ENCODE measurements around the gene ADARB2.

DNA sequence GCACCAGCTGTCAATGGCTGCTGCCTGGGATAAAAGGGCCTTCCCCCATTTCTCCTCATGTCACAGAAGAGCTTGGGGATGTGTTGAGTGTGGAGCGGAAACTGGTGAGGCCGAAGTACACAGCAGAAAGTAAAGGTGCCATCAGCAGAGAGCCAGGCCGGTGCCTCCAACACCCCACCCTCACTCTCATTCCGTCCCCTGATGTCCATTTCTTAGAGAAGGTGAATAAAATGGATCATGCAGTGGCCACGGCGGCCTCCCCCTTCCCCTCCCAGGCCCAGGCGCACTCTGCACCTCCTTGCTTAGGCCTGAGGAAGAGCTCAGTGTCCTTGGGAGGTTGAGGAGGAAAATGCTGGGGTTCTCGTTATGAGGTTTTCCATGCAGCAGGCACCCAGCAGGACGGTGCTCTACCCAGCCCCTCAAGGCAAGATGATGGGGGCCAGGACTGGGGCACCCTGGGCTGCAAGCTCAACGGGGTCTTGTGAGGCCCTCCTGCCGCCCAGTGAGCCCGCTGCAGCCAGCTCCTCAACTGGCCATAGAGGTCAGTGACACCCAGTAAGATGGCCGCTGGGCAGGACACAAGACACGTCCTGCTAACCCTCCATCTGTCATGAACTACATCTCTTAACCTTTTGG lies 163.9 kb downstream of the ADARB2 start:
- TF ChIP-seq, protein P1, sequence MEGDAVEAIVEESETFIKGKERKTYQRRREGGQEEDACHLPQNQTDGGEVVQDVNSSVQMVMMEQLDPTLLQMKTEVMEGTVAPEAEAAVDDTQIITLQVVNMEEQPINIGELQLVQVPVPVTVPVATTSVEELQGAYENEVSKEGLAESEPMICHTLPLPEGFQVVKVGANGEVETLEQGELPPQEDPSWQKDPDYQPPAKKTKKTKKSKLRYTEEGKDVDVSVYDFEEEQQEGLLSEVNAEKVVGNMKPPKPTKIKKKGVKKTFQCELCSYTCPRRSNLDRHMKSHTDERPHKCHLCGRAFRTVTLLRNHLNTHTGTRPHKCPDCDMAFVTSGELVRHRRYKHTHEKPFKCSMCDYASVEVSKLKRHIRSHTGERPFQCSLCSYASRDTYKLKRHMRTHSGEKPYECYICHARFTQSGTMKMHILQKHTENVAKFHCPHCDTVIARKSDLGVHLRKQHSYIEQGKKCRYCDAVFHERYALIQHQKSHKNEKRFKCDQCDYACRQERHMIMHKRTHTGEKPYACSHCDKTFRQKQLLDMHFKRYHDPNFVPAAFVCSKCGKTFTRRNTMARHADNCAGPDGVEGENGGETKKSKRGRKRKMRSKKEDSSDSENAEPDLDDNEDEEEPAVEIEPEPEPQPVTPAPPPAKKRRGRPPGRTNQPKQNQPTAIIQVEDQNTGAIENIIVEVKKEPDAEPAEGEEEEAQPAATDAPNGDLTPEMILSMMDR (IDR thresholded peaks at IDR 0.05) = no peak
- TF ChIP-seq EP300 (IDR thresholded peaks at IDR 0.05) = no peak
- no peak for TF ChIP-seq POLR2A (IDR thresholded peaks at IDR 0.05)
